SKM-1 (cell line): Measurements from ENCODE around the gene GAS7.

Experiments
- DNase-seq: peaks from one replicate; lab custom pipeline; 2025; ENCODE audit not compliant: unreplicated experiment; lab: John Stamatoyannopoulos, UW

GAS7 gene

DNA sequence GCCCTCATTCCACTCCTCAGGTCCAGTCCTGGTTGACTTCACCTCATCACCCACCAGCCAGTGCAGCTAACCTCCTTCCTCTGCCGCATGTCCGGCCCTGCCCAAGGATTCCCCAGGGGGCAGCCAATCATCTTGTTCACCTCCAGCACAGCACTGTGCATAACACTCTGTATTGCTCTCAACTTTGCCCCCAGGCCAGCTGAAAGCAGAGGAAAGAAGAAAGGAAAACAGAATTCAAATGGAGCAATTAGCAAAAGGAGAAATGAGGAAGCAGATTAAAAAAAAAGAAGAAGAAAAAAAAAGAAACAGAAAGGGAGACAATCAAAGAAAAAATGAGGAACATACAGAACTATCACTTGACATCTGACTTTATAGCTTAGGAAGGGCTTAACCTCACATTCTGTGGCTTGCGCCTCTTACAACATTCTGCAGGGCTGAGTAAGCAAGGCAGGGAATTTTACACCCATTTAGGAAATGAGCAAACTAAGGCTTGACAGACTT lies 26.1 kb downstream of the GAS7 start:
- DNase-seq: peak; percentile 70

DNA sequence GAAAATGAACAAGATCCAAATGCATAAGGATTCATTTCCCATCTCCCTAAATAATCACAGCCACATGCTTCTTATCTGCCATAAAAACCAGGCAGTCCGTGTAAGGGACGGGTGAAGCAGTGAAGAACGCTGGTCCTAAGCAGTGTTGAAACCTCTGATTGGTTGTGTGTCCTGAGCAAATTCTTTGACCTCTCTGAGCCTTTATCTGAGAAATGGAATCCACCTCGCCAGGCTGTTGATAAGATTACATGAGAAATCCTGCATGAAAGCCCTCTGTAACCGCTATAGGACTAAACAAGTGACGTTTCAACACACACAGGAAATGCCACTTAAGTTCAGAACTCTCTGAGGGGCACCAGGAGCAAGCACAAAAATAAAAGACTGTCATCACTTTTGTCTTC lies 26.8 kb downstream of the GAS7 start:
- no peak for DNase-seq

DNA sequence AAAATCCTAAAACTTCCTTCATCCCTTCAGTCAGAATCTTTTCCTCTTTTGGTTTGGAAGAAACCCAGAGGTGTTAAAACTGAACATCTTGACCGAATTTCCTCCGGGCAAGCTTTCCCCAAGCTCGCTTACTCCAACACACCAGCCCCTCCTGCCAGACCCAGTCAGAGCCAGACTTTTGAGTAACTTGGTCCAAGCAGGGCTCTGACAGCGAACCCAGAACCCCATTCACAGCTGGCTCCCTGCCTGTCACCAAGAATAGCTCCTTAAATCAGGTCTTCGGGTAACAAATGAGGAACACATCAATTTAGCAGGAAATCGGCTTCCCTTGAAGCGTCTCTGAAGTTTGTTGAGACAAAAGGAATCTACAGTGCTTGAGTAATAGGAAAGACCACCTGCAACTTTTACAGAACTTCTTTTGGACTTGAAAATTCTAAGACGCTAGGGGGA lies 27.3 kb downstream of the GAS7 start:
- DNase-seq: no peak

DNA sequence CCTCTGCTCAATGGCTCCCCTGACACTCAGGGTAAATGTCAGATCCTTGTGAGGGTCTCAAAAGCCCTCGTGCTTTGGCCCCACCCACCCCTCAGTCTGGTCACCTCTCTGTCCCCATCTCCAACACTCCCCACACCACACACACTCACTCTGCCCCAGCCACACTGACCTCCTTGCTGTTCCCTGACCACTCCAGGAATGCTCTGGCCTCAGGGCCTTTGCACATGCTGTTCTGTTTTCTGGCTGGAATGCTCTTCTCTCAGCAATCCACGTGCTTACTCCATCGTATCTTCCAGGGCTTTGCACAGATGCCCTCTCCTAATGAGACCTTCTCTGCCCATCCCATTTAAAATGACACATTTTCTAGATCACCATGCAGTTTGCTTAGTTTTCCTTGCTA lies 28.2 kb downstream of the GAS7 start:
- DNase-seq: no peak

DNA sequence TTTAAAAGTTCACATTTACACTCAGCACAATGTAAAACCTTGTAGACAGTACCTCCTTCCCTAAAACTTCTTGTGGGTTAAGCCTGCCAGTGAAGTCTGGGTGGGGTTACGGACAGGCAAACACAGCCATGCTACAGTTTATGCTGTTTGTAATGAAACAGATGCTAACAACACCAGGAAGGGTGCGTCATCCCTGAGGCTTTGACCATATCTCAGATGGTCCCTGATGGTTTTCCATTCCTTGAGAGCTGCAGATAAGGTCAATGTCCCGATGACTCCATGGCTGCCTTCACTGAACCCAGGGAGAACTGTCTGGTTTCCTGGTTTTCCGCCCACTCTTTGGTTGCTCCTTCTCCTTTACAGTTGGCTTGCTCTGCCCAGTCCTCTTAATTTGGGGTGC lies 29.1 kb downstream of the GAS7 start:
- no peak for DNase-seq

DNA sequence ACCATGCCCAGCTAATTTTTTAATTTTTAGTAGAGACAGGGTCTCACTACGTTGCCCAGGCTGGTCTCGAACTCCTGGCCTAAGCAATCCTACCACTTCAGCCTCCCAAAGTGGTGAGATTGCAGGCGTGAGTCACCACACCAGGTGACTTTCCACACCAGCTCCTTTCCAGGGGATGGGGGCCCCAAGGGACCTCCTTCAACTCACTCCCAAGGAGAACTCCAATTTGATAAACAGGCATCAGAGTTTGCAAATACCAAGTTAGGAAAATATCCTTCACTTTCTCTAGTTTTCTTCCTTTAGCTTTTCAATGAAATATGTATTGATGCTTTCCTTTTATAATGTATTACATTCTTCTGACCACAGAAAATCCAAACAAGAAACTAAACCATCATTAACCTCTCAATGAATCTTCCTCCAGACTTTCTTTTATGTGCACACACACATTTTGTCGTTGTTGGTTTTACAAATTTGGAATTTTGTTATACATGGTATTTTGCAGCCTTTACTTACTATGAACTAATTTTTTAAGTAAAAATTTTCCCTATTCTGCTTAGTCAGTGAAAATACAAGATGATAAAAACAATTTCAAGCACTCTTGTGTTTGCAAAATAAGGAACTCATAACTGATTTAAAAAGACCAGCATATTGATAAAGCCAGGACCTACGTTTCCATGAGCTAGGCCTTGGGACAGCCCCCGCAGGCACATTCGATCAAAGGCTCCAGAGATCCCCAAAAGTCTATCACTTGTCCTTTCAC lies 32.0 kb downstream of the GAS7 start:
- no peak for DNase-seq

DNA sequence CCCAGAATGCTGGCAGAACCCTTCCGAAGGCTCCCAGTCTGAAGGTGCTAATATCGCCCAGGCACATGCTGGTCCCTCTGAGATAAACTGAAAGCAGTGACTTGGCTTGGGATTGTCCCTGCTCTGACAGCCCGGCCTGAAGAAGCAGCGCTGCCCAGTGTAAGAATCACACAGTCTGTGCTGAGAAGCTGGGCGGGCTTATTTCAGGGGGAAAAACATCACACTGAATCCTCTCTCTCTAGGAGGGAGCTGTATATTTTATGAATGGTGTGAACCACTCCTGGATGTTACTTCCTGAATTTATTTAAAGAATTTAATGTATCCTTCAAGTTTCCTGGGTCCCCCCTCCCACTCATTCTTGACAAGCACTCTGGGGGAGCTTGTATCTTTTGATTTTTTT lies 36.3 kb downstream of the GAS7 start:
- no peak for DNase-seq

DNA sequence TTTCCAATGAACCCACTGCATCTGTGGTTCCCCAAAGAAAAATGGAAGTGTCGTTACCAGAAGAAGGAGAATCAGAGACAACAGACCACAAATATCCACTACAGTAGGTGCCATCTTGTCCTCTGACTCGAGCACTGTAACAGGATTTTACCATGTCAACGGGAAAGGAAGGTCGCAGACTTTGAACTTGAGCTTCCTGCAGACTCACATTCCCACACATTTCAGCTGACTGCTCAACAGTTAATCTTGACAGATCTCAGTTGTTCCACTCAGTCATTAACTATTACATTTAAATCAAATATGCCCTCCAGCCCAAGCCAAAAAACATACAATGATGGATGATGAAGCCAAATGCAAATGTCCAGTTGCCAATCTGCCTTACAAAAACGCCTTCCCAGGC lies 37.0 kb downstream of the GAS7 start:
- no peak for DNase-seq

DNA sequence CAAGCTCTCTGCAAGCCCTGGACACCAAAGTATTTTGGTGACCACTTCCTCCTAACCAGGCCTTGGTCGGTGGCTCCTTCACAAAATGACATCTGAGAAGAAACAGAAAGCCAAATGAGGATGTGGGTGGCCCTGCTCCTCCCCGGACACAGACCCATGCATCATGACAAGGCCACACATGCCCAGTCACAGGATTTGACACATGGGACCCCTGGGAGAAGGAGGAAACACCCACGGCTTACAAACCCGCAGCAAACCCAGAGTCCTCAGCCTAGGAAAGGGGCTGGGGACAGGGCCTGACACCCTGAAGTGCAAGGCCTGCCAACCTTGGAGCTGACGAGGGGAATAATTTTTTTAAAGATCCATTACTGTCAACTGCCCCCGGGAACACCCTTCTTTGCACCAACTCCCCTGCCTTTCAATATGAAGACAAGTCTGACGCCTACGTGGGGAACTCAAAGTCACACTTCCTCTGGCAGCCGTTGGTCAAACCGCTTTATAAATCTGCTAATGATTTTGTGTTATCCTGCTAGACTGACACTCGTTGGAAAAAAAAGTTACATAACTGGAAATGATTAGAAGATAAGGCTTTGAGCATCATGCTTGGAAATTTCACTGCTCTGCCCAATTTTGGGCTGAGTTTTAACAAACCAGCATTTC lies 41.3 kb downstream of the GAS7 start:
- DNase-seq: peak; percentile 62

DNA sequence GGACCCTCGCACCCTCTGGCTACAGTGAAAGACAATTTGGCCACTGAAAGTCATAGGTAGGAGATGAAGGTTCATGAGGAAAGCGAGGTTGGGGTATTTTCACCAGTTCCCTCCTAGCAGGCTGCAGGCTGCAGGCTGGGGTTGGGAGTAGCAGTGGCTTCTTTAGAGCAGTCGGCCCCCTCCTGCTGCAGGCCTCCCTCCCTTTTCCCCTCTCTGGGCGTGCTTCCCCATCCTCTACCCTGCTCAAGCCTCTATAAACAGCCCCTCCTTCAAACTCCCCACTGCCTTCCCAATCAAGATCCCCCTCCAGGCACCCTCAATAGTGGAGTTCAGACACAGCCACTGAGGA lies 41.8 kb downstream of the GAS7 start:
- DNase-seq: no peak

DNA sequence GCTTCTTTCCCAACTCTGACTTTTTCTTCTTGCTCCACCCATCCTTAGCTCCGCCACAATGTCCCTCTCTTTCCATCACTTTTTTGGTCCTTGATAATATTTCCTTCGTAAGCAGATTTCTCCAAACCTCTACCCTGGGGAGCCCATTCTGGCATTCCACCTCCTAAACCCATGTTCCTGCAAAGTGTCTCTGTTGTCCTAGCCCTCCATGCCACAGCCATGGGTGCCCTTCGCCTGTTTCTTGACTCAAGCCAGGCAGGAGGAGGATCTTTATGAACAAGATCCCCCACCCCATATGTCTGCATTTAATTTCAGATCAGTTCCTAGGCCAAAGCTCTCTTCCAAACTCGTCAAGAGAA lies 42.4 kb downstream of the GAS7 start:
- no peak for DNase-seq

DNA sequence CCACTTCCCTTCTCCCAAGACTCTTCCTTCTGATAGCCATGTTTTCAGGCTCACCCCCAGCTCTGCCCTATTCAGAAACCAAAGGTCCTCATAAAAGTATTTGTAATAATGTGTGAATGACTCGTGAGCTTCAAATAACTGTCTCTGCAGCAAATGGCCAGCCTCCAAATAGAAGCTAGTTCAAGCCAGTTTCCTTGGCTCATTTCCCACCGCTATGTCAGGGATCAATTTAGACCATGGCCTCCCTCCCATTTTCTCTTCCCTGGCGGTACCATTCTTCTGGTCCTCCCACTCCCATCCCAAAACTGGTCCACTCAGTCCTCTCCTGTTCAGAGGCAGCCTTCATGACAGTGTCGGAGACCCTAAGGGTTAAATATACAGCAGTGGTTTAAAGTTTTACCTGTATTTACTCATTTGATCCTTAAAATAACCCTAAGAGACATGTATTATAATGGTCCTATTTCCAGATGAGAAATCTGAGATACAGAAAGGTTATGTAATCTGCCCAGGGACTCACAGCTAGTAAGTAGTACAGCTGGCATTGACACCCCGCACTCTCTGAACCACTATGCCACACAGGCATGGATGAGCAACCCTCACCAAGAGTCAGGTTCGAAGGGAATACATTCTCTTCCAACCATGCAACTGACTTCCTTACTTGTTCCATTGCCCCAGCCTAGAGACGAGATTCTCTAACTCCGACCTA lies 42.9 kb downstream of the GAS7 start:
- DNase-seq: no peak

DNA sequence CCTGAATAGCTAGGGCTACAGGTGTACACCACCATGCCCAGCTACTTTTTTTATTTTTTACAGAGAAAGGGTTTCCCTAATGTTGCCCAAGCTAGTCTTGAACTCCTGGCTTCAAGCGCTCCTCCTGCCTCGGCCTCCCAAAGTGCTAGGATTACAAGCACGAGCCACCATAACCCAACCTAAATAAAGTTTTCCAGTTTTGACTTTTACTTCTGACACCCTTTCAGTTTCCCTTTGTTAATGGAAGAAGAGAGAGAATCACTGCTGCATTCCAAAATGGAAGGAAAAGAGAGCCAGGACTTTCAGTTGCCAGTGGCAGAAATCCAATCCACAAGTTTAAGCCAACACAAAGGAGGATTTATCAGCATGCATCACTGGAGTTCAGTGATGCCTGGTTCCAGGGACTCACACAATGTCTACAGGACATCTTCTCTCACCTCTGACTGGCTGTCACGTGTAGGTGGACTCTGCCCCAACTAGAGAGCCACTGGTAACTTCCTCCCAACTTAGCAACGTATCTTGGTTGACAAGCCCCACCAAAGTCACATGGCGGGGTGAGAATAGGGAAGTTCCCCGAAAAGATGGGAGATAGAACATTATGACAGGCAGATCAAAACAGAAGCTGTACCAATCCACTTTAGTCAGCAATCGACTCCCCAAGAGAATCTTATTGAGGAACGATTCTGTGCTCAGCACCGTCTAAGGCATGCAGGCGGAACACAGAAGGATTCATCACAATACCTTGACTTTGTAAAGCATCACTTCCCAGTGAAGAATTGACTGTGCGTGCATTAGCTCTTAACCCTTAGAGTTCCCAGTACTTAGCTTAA lies 46.5 kb downstream of the GAS7 start:
- DNase-seq: peak; percentile 17

DNA sequence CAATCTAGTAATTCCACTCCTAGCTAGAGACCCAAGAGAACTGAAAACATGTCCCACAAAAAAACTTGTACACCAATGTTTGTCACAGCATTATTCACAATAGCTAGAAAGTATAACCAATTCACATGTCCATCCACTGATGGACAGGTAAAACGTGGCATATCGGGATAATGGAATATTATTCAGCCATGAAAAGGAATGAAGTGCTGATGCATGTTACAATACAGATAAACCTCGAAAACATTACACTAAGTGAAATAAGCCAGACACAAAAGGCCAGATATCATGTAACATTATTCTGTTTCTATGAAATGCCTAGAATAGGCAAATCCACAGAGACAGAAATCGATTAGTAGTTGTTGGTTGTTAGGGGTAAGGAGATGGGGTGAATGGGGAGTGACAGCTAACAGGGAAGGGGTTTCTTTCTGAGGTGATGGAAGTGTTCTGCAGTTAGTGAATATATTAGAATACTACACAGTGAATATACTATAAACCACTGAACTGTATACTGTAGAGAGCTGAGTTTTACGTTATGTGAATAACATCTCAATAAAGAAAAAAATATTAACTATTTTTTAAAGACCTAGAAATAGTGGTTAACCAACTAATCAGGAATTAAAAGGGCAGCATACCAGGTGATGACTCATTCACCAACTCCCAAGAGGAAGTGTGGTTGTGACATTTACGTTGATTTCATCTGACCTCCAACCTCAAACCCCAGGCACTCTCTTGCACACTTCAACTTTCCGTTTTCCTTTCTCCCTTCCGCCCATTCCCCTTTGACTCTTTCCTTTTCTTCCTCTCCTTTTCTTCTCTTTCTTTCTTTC lies 48.6 kb downstream of the GAS7 start:
- peak; percentile 70 for DNase-seq

DNA sequence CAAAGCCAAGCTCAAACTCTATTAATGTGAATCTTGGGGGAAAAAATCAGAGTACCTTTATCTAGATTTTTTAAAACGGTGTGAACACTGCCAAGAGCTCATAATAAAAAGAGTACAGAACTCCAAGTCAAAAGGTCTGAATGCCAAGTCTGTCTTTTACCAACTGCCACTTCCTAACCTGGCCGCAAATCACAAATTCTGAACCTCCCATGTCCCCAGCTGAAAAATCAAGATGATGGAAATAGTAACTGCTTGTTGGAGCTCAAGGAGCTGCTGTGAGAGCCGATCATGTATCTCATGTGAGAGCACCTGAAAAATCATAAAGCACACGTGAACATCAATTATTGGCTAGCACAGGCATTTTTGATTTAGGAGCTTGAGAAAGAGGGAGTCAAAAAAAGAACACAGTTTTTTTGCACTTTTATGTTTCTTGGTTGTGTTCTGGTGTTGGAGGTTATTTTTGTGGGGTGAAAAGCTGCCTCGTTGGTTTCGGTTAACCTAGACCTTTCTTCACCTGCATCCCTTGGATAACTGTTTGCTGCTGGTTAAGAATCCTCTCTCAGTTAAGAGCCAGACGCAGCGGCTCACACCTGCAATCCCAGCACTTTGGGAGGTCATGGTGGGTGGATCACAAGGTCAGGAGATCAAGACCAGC lies 50.5 kb downstream of the GAS7 start:
- no peak for DNase-seq

DNA sequence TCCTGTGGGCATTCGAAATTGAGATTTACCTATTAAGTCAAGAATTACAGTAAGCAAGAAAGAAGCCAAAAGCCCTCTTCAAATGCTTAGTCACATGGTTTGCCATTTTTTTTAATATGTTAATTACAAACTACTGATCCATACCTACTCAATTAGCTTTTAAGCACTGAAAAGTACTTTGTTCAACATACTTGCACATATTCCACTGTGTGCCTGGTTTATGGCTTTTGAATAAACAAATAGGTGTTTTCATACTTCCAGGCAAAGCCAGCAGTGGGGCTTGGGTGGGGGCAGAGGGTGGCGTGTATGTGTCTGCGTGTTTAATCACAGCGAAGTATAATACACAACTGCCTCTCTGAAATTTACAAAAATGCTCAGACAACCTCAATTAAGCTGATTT lies 51.4 kb downstream of the GAS7 start:
- DNase-seq: no peak

DNA sequence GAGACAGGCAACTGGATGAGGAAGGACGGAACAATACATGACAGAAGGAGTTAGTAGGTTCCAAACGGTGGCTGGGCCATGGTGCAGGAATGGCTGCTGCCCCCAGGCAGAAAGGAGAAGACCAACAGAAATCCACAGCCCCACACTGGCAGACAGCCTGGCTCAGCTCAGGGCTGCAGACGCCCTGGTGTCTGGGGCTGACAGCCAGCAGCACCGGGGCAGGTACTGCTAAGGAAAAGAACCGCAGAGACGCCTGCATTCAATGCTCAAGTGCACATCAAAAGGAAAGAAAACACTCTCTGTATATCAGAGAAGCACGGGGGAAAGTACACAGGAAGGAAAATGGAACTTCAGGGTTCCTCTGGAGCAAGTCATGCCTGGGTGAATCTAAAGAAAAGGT lies 53.4 kb downstream of the GAS7 start:
- no peak for DNase-seq

DNA sequence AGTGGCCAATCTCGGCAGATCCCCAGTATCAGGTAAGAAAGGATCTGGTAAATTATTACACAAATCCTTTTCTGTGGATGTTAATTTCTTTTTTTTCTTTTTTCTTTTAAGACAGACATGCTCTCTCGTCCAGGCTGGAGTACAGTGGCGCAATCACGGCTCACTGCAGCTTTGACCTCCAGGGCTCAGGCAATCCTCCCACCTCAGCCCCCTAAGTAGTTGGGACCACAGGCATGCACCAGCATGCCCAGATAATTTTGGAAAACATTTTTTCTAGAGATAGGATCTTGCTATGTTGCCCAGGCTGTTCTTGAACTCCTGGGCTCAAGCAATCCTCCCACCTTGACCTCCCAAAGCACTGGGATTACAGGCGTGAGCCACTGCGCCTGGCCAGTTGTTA lies 54.0 kb downstream of the GAS7 start:
- DNase-seq: no peak

DNA sequence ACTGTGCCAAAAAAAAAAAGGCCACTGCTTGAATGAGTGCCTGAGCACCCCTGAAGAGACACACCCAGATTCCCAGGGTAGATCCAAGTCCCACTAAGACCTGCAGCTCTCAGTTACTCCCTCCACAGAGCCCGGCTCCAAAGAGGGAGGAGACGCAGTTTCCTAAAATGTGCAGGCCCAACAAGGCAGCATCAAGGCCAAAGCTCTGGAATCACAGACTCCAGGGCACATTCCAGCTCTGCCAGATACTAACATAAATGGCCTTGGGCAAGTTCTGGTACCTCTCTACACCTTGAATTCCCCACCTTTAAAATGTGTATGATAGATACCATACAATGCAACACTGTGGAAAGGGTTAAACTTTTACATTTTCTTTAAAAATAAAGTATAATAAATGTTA lies 57.0 kb downstream of the GAS7 start:
- DNase-seq: no peak

DNA sequence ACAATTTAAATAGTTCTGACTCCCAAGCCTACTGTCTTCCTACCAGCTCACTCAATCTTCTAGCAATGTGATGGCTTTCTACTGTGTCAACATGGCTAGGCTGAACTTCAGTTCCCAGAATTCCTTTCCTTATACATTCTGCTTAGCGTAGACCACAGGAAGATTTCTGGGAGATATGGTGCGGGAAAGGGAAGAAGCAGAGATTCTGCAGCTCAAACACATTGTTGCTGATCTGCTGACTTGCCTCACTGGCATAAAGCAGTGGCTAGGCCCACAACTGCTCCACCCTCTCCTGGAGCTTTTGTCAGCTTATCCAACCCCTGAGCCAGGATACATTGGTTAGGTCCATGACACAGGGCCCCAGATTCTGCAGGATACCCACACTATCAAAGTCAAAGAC lies 58.8 kb downstream of the GAS7 start:
- DNase-seq: no peak
